ENCODE data around the gene ATF3.
A peak's percentile ranks its signal among the peaks of the same experiment; 100 is the strongest.

The ATF3 gene

DNA sequence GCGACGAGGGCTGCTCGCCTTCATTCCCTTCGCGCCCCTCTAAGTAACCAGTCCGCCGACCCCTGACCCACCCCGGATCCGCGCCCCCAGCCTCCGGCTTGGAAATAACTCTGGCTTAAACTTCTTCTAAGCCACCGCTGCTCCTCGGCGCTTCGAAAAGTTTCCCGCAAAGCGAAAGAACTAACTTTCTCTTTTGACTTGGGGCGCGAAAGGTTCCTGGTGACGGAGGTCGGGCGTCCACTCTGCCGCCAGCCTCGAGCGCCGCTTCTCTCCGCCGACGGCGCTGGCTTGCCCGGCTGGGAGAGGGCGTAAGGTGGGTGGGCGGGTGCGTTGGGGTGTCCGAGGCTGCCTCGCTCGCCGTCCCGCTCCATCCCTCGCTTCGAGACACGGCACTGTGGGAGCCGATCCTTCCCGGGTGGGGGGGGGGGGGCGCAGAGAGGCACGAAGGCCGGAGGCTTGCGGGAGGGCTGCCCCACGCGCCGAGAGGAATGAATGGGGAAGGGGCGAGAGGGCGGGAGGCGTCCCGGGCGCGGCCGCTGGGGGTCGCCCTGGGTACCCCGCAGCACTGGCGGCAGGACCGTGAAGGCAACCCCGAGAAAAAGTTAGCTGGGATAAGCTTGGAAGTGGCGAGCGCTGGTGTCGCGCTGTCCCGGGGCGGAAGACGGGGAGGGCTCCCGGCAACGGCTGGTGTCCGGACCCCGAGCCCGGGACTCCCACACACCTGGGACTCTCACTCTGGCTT is 569 bp downstream of the ATF3 start (continued):
- TF ChIP-seq ZNF202 (tag by site-specific recombination; IDR thresholded peaks at IDR 0.05; ENCODE audit: borderline replicate concordance) (no peak), ZFHX2 (tag by site-specific recombination; conservative IDR thresholded peaks at IDR 0.05) (peak; percentile 54), ZNF335 (tag by site-specific recombination; conservative IDR thresholded peaks at IDR 0.05) (peak; percentile 10; the same call in 1 of the 2 replicates), BCL11A (tag by site-specific recombination; IDR thresholded peaks at IDR 0.05; ENCODE audit: low read depth) (no peak), IKZF3 (tag by site-specific recombination; IDR thresholded peaks at IDR 0.05) (peak; percentile 23; the same call in 1 of the 2 replicates), ZBTB8A (tag by site-specific recombination; IDR thresholded peaks at IDR 0.05) (peak; percentile 15), ZBTB44 (tag by site-specific recombination; IDR thresholded peaks at IDR 0.05) (no peak), ZXDB (tag by site-specific recombination; IDR thresholded peaks at IDR 0.05) (0 out of 2 replicates have a peak, but pooled peaks have one; percentile 11), PATZ1 (tag by site-specific recombination; IDR thresholded peaks at IDR 0.05) (peak; percentile 37), ZEB2 (tag by site-specific recombination; IDR thresholded peaks at IDR 0.05) (peak; percentile 22; the same call in 1 of the 2 replicates), CTCF (tag by site-specific recombination; IDR thresholded peaks at IDR 0.05) (peak; percentile 91), ZNF596 (tag by site-specific recombination; IDR thresholded peaks at IDR 0.05) (no peak), ZBTB17 (tag by site-specific recombination; IDR thresholded peaks at IDR 0.05) (no peak), ZNF292 (tag by site-specific recombination; IDR thresholded peaks at IDR 0.05; ENCODE audit: borderline replicate concordance, low read depth) (no peak), ZNF132 (tag by site-specific recombination; IDR thresholded peaks at IDR 0.05; ENCODE audit: borderline replicate concordance) (no peak), ZNF600 (tag by site-specific recombination; IDR thresholded peaks at IDR 0.05) (peak; percentile 66; the same call in 1 of the 2 replicates)
- TF ChIP-seq, protein P1, sequence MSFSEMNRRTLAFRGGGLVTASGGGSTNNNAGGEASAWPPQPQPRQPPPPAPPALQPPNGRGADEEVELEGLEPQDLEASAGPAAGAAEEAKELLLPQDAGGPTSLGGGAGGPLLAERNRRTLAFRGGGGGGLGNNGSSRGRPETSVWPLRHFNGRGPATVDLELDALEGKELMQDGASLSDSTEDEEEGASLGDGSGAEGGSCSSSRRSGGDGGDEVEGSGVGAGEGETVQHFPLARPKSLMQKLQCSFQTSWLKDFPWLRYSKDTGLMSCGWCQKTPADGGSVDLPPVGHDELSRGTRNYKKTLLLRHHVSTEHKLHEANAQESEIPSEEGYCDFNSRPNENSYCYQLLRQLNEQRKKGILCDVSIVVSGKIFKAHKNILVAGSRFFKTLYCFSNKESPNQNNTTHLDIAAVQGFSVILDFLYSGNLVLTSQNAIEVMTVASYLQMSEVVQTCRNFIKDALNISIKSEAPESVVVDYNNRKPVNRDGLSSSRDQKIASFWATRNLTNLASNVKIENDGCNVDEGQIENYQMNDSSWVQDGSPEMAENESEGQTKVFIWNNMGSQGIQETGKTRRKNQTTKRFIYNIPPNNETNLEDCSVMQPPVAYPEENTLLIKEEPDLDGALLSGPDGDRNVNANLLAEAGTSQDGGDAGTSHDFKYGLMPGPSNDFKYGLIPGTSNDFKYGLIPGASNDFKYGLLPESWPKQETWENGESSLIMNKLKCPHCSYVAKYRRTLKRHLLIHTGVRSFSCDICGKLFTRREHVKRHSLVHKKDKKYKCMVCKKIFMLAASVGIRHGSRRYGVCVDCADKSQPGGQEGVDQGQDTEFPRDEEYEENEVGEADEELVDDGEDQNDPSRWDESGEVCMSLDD (tag by site-specific recombination; IDR thresholded peaks at IDR 0.05): peak; percentile 61

Data from HEK293 (cell line).